Gastroesophageal sphincter (tissue), 4 donors: ENCODE results near the gene TAF1. TPM values are rescaled to one million over a fixed set of nuclear protein-coding genes. Genes with fewer than 3 reads are reported as not detected.
"Not testable (repeated sequence)": the region's sequence is repeated elsewhere in the genome, so short reads cannot be mapped to it uniquely, and the experiment has no call there.

Experiments
- ATAC-seq: fragments of 150-250 bp; one replicate; pipeline ENCODE4 v1.9.1; 2016; ENCODE audit warnings: mild to moderate bottlenecking, moderate library complexity
- H3K27ac ChIP-seq, 4 donors: fragments of 200-600 bp; sonication (generic) in 3 of 4; 1 replicate in 3 of 4; 2 replicates in 1 of 4; pipeline ENCODE4 v1.5.1; 2016 to 2019
- H3K27me3 ChIP-seq: fragments of 200-600 bp; sonication (generic); one replicate; pipeline ENCODE4 v1.5.1; 2019
- H3K36me3 ChIP-seq, 2 donors: fragments of 200-600 bp; sonication (generic); one replicate each; pipeline ENCODE4 v1.5.1; 2019; ENCODE audit warnings: control low read depth in 1 of 2
- H3K4me1 ChIP-seq, 3 donors: fragments of 200-600 bp; sonication (generic); 1 replicate in 2 of 3; 2 replicates in 1 of 3; pipeline ENCODE4 v1.5.1; 2016 to 2019; ENCODE audit warnings: control low read depth in 2 of 3
- H3K4me3 ChIP-seq, 2 donors: fragments of 200-600 bp; sonication (generic); one replicate each; pipeline ENCODE4 v1.5.1; 2019; ENCODE audit warnings: mild to moderate bottlenecking in 1 of 2, moderate library complexity in 1 of 2
- H3K9me3 ChIP-seq, 3 donors: fragments of 200-600 bp; sonication (generic); one replicate each; pipeline ENCODE4 v1.5.1; 2017 to 2019; ENCODE audit warnings: control low read depth in 2 of 3
- CTCF ChIP-seq, 4 experiments: fragments of 200-600 bp in 2 of 4; fragments of 450-650 bp in 2 of 4; sonication (generic) in 1 of 4; IDR thresholded peaks; one replicate each; pipeline ENCODE4 v1.5.1; 2017 to 2019; ENCODE audit warnings: antibody characterized with exemption in 4 of 4, mild to moderate bottlenecking in 2 of 4, moderate library complexity in 2 of 4
- EP300 ChIP-seq: sonication (generic); formaldehyde crosslinking; IDR thresholded peaks from one replicate; pipeline ENCODE4 v1.6.1; 2017; ENCODE audit warnings: antibody characterized with exemption, mild to moderate bottlenecking
- POLR2A ChIP-seq, 2 donors: fragments of 450-650 bp; IDR thresholded peaks; one replicate each; pipeline ENCODE4 v1.6.1; 2017; ENCODE audit warnings: antibody characterized with exemption in 2 of 2, mild to moderate bottlenecking in 2 of 2, moderate library complexity in 1 of 2
- POLR2AphosphoS5 ChIP-seq: sonication (generic); formaldehyde crosslinking; IDR thresholded peaks from one replicate; pipeline ENCODE4 v1.6.1; 2017; ENCODE audit warnings: antibody characterized with exemption
- WGBS, 2 donors: methylation state at CpG; one replicate each; pipeline ENCODE4 v1.1.5; 2018; ENCODE audit warnings: low coverage in 1 of 2; 5-methylcytosine and 5-hydroxymethylcytosine counted together
- total RNA-seq, 4 donors: library from RNA; depleted of rRNA; stranded (reverse); fragments of >200 nt; gene quantifications; one replicate each; pipeline ENCODE4 v1.1.0, GENCODE V29; 2016

Gene TAF1
- total RNA-seq = 10 to 100 TPM; 32.1 to 64.1 (median 56.2) TPM

GRCh38 chrX:71365875-71366673 lies at the start of gene TAF1:
Gene TAF1 (plus strand): TSS chrX:71366357. CDS start chrX:71366375, 18 bp downstream.
- peak; percentile 1 to 85 for TF ChIP-seq POLR2A (IDR thresholded peaks at IDR 0.05)
- TF ChIP-seq POLR2AphosphoS5 = peak; percentile 97
- TF ChIP-seq CTCF (IDR thresholded peaks at IDR 0.05) = peak in 1 of 4 experiments; percentile 17
- no peak for TF ChIP-seq EP300
- 0 to 20% methylated on average over 1 to 23 of the region's 51 CpGs for WGBS, 2 donors

GRCh38 chrX:71316959-71317358 lies 49.2 kb upstream of the TAF1 start:
- ATAC-seq, H3K36me3 ChIP-seq, H3K4me3 ChIP-seq, H3K9me3 ChIP-seq, H3K4me1 ChIP-seq, H3K27me3 ChIP-seq: not testable (repeated sequence)
- no CpG with 5 or more reads among the region's 1 CpG for WGBS, 2 donors
- peak overlapping the region in 3 of 4 donors; percentile 25 to 63 (median 51) for H3K27ac ChIP-seq

More at GRCh38 chrX:71365875-71366673, at the start of gene TAF1:
- Histone ChIP-seq H3K27ac (peak within 1 kb of the TSS; percentile 88 to 92 (median 90)), H3K4me1 (peaks cover 5 to 31% (median 5%) of the 10 kb centered on the region in 3 donors), H3K36me3 (peaks cover 0 to 11% of the 10 kb centered on the region in 2 donors), H3K9me3 (no peaks in the 10 kb centered on the region), H3K4me3 (peak within 1 kb of the TSS; percentile 59 to 69), H3K27me3 (no peaks in the 10 kb centered on the region)
- ATAC-seq = peak; percentile 98

GRCh38 chrX:71320126-71320525 lies 46.0 kb upstream of the TAF1 start:
- H3K27ac ChIP-seq = no peak overlapping the region
- H3K27me3 ChIP-seq = no peaks in the 10 kb centered on the region
- H3K4me1 ChIP-seq = peaks cover 0 to 6% (median 0%) of the 10 kb centered on the region in 3 donors
- no peak overlapping the region for H3K4me3 ChIP-seq
- H3K9me3 ChIP-seq = no peaks in the 10 kb centered on the region
- no CpG with 5 or more reads among the region's 1 CpG for WGBS, 2 donors
- no peak for TF ChIP-seq POLR2A (IDR thresholded peaks at IDR 0.05)
- no peaks in the 10 kb centered on the region for H3K36me3 ChIP-seq
- ATAC-seq = no peak

- no peak for TF ChIP-seq POLR2A (IDR thresholded peaks at IDR 0.05)
- no peak for TF ChIP-seq POLR2AphosphoS5
- no peak for TF ChIP-seq CTCF (IDR thresholded peaks at IDR 0.05)
- no peak for TF ChIP-seq EP300
- Histone ChIP-seq H3K9me3 (no peaks in the 10 kb centered on the region), H3K4me3 (no peak overlapping the region), H3K36me3 (no peaks in the 10 kb centered on the region), H3K4me1 (peaks cover 0 to 6% (median 0%) of the 10 kb centered on the region in 3 donors), H3K27ac (peak overlapping the region in 2 of 4 donors; percentile 45 to 54), H3K27me3 (no peaks in the 10 kb centered on the region)
- WGBS, 2 donors = 67% methylated on average over 1 of the region's 1 CpG; no CpG with 5 or more reads in 1 of the 2 donors
- ATAC-seq = no peak
These were observed 44.4 kb upstream of the TAF1 start for GRCh38 chrX:71321731-71322130.

- H3K27ac ChIP-seq, H3K27me3 ChIP-seq, H3K9me3 ChIP-seq, H3K36me3 ChIP-seq, H3K4me3 ChIP-seq, H3K4me1 ChIP-seq, ATAC-seq: not testable (repeated sequence)
- WGBS, 2 donors = 96 to 100% methylated on average over 1 to 5 of the region's 11 CpGs
These were observed 41.7 kb upstream of the TAF1 start for GRCh38 chrX:71324452-71324851.

GRCh38 chrX:71326394-71326793 lies 39.8 kb upstream of the TAF1 start:
- Histone ChIP-seq H3K36me3 (no peaks in the 10 kb centered on the region), H3K4me1 (peaks cover 0 to 6% (median 0%) of the 10 kb centered on the region in 3 donors), H3K4me3 (no peak overlapping the region), H3K27me3 (no peaks in the 10 kb centered on the region), H3K27ac (no peak overlapping the region), H3K9me3 (no peaks in the 10 kb centered on the region)
- 86 to 95% methylated on average over 3 of the region's 3 CpGs for WGBS, 2 donors
- TF ChIP-seq POLR2AphosphoS5 = no peak
- no peak for ATAC-seq

- WGBS, 2 donors = 43 to 50% methylated on average over 1 to 2 of the region's 5 CpGs
- H3K36me3 ChIP-seq, H3K9me3 ChIP-seq, H3K4me3 ChIP-seq, ATAC-seq, H3K27me3 ChIP-seq, H3K4me1 ChIP-seq, H3K27ac ChIP-seq: not testable (repeated sequence)
These were observed 16.9 kb upstream of the TAF1 start for GRCh38 chrX:71349151-71349665.
